Type B pancreatic cell (in vitro differentiated cells): ENCODE results near the gene PYGB. TPM values are rescaled to one million over a fixed set of nuclear protein-coding genes. Genes with fewer than 3 reads are reported as not detected.
"Not testable (repeated sequence)": the region's sequence is repeated elsewhere in the genome, so short reads cannot be mapped to it uniquely, and the experiment has no call there.

Experiments
- DNase-seq: peaks from one replicate; pipeline ENCODE4 v3.0.0; 2021; ENCODE audit warnings: mixed read lengths; ENCODE audit not compliant: unreplicated experiment; ENCODE audit errors: extremely low spot score
- H3K27ac Mint-ChIP-seq: 2 replicates; pipeline ENCODE4 v1.8.0; 2021; ENCODE audit warnings: mild to moderate bottlenecking, mixed read lengths
- H3K27me3 Mint-ChIP-seq: 2 replicates; pipeline ENCODE4 v1.8.0; 2021; ENCODE audit warnings: mixed read lengths
- H3K36me3 Mint-ChIP-seq: 2 replicates; pipeline ENCODE4 v1.8.0; 2021; ENCODE audit warnings: mixed read lengths
- H3K4me1 Mint-ChIP-seq: one replicate; pipeline ENCODE4 v1.8.0; 2021; ENCODE audit warnings: mixed read lengths; ENCODE audit not compliant: unreplicated experiment
- H3K4me3 Mint-ChIP-seq: 2 replicates; pipeline ENCODE4 v1.8.0; 2021; ENCODE audit warnings: mild to moderate bottlenecking, mixed read lengths
- H3K9me3 Mint-ChIP-seq: 2 replicates; pipeline ENCODE4 v1.8.0; 2021; ENCODE audit warnings: mixed read lengths
- total RNA-seq: library from RNA; stranded (reverse); gene quantifications from 2 replicates; pipeline ENCODE4 v1.2.1, GENCODE V29; 2021; ENCODE audit warnings: low replicate concordance
- TF ChIP-seq, protein P1 (sequence below): fragments of 200-600 bp; sonication (generic); conservative IDR thresholded peaks from 2 replicates; pipeline ENCODE4 v1.5.0; 2021; ENCODE audit warnings: antibody characterized with exemption, mild to moderate bottlenecking

Gene PYGB
- total RNA-seq, 1 donor from 2014 or later, result 52.2 TPM

DNA sequence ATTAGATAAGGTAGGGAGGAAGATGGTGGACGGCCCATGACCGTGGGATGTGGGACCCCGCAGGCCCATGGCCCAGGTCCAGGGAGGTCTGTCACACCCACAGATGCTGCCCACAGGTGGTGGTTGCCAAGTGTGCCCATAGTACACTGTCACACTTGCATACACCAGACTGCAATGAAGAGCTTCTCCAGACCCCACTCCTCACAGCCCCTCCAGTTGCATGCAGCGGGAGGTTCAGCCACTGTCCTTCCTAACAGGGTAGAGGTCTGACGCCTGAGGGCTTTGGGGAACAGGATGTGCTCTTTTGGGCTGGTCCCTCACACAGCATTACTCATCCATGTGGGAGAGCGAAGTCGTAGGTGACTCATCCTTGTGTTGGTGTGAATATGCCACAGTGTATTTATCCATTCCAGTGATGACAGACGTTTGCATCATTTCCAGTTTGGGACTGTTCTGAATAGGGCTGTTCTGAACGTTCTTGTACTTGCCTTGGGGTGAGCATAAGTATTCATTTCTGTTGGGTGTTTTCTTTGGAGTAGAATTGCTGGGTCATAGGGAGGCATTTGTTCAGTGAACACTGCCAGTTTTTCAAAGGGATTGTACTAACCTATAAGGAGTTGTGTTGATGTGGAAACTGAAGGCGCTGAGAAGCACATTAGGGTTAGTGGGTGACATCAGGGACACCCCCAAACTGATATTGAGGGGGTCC is 10.1 kb upstream of the PYGB start:
- no peaks in the 10 kb centered on the region for H3K9me3 Mint-ChIP-seq
- no peaks in the 10 kb centered on the region for H3K36me3 Mint-ChIP-seq
- H3K4me3 Mint-ChIP-seq, result peak overlapping the region; percentile 13
- TF ChIP-seq, protein P1, sequence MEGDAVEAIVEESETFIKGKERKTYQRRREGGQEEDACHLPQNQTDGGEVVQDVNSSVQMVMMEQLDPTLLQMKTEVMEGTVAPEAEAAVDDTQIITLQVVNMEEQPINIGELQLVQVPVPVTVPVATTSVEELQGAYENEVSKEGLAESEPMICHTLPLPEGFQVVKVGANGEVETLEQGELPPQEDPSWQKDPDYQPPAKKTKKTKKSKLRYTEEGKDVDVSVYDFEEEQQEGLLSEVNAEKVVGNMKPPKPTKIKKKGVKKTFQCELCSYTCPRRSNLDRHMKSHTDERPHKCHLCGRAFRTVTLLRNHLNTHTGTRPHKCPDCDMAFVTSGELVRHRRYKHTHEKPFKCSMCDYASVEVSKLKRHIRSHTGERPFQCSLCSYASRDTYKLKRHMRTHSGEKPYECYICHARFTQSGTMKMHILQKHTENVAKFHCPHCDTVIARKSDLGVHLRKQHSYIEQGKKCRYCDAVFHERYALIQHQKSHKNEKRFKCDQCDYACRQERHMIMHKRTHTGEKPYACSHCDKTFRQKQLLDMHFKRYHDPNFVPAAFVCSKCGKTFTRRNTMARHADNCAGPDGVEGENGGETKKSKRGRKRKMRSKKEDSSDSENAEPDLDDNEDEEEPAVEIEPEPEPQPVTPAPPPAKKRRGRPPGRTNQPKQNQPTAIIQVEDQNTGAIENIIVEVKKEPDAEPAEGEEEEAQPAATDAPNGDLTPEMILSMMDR, result no peak
- DNase-seq, result no peak
- H3K27ac Mint-ChIP-seq, result peak overlapping the region; percentile 71
- H3K4me1 Mint-ChIP-seq, result peaks cover 29% of the 10 kb centered on the region
- H3K27me3 Mint-ChIP-seq, result peaks cover 22% of the 10 kb centered on the region

DNA sequence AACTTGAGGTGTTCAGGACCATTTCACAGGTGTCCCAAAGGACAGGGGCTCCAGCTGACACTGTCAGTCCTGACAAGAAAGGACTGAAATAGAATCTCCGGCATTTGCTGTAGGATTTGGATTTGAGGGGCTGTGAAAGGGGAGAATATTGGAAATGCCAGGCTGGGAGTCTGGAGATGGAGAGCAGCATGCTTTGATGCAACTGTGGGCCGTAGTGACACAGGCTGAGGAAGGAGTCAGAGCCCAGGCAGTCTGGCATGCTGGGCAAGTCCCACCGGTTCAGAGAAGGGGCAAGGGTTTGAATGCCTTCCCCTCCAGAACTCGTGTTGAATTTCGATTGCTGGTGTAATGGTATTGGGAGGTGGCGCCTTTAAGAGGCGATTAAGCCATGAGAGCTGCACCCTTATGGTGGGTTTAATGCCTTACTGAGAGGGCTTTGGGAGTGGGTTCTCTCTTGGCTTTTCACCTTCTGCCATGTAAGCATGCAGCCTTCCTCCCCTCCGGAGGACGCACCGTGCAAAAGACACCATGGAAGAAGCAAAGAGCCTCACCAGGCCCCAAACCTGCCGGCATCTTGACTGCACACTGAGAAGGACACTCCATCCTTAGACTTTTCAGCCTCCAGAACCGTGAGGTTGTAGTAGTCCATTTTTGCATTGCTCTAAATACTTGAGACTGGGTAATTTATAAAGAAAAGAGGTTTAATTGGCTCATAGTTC is 9.4 kb upstream of the PYGB start:
- TF ChIP-seq, protein P1, result no peak
- H3K4me3 Mint-ChIP-seq, result no peak overlapping the region
- H3K27me3 Mint-ChIP-seq, result peaks cover 23% of the 10 kb centered on the region
- no peaks in the 10 kb centered on the region for H3K9me3 Mint-ChIP-seq
- no peak for DNase-seq
- H3K4me1 Mint-ChIP-seq, result peaks cover 28% of the 10 kb centered on the region
- H3K36me3 Mint-ChIP-seq, result no peaks in the 10 kb centered on the region
- H3K27ac Mint-ChIP-seq, result peak overlapping the region; percentile 71

DNA sequence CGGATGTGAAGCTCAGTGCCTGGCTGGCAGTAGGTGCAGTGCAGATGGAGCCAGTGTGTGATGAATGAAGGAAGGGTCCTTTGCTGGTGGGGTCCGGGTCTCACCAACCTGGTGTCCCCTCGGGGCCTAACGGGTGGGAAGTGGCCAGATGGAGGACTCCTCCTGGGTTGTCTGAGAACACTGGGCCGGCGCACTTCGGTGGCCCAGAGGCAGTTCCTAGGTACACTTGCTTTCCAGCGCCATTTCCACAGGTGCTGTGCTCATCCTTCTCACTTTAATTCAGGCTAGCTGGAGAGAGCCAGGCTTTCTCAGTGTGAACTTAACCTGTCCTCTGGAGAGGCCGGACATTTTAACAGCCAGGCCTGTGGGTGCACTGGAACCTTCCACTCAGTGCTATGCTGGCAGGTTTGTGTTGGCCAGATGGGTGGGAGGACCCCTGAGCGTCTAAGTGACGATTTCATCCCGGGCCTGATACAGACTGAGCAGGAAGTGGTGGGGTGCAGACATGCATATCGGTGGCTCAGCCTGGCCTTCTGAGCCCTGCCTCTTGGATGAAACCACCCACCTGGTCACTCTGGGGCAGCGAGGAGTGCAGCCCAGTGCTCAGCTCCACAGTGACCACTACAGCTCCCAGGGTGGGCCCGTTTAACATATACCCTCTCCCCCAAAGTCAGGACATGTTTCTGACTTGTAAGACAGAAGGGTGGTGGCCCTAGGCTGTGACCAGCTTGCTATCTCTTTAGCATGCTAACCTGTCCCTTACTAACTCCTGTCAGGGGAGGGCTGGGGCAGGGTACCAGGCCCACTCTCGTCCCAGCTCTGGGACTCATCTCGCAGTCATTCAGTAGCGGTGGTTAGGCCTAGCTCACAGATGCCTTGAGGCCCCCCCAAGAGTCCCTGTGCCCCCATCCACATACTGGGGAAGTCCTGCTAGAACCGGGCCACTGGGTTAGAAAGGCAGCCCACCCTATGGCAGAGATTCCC is 8.2 kb upstream of the PYGB start:
- Mint-ChIP-seq H3K4me3 (no peak overlapping the region), H3K27me3 (peaks cover 26% of the 10 kb centered on the region), H3K4me1 (peaks cover 16% of the 10 kb centered on the region), H3K27ac (no peak overlapping the region), H3K36me3 (no peaks in the 10 kb centered on the region), H3K9me3 (no peaks in the 10 kb centered on the region)
- no peak for DNase-seq
- TF ChIP-seq, protein P1, result no peak

DNA sequence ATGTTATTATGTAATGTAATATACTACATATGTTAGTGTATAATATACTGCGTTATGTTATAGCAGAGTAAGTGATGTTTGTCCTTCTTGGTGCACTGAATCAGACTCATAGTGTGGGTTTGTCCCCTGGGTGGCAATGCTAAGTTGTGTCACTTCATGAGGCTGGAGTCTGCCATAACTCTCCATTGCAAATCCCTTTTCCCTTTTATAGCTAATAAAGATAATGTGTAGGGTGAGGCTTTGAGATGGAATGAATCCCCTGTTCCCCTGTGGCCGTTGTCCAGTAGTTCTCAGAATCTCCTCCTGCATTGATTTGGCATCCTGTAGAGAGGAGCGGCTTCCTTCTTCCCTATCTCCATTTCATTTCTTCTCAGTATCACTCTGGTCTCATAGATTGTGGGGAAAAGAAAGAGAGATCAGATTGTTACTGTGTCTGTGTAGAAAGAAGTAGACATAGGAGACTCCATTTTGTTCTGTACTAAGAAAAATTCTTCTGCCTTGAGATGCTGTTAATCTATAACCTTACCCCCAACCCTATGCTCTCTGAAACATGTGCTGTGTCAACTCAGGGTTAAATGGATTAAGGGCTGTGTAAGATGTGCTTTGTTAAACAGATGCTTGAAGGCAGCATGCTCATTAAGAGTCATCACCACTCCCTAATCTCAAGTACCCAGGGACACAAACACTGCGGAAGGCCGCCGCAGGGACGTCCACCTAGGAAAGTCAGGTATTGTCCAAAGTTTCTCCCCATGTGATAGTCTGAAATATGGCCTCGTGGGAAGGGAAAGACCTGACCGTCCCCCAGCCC is 6.8 kb upstream of the PYGB start:
- peaks cover 13% of the 10 kb centered on the region for H3K4me1 Mint-ChIP-seq
- not testable (repeated sequence) for H3K36me3 Mint-ChIP-seq, H3K9me3 Mint-ChIP-seq, DNase-seq
- H3K27ac Mint-ChIP-seq, result peak overlapping the region; percentile 84
- H3K27me3 Mint-ChIP-seq, result peaks cover 26% of the 10 kb centered on the region
- peak overlapping the region; percentile 56 for H3K4me3 Mint-ChIP-seq

DNA sequence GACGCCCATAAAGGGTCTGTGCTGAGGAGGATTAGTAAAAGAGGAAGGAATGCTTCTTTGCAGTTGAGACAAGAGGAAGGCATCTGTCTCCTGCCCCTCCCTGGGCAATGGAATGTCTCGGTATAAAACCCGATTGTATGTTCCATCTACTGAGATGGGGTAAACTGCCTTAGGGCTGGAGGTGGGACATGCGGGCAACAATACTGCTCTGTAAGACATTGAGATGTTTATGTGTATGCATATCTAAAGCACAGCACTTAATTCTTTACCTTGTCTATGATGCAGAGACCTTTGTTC is 6.3 kb upstream of the PYGB start:
- H3K27ac Mint-ChIP-seq, result peak overlapping the region; percentile 84
- peak overlapping the region; percentile 56 for H3K4me3 Mint-ChIP-seq
- DNase-seq, H3K36me3 Mint-ChIP-seq, H3K9me3 Mint-ChIP-seq: not testable (repeated sequence)
- peaks cover 29% of the 10 kb centered on the region for H3K27me3 Mint-ChIP-seq
- peaks cover 13% of the 10 kb centered on the region for H3K4me1 Mint-ChIP-seq

DNA sequence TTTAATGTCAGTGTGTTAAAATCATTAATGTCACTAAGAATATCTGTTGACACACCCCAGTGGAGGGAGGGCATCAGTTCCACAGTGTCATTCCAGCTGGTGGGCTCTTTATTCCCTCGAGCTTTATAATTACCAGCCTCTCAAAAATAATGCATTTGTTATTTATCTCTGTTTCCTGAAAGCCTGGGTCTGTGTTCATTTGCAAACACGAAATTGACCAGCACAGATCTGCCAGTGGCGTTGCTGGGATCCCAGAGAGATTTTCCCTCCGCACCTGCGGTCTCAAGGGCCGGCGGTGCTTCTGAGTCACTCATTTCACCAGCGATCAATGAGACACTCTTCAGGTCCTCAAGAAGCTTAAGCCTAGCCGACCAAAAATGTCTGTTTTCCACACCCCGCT is 5.7 kb upstream of the PYGB start:
- H3K4me3 Mint-ChIP-seq, result peak overlapping the region; percentile 56
- TF ChIP-seq, protein P1, result no peak

More for the DNA sequence above, 5.7 kb upstream of the PYGB start:
- peaks cover 35% of the 10 kb centered on the region for H3K27me3 Mint-ChIP-seq
- DNase-seq, result no peak
- peak overlapping the region; percentile 84 for H3K27ac Mint-ChIP-seq
- peaks cover 13% of the 10 kb centered on the region for H3K4me1 Mint-ChIP-seq
- H3K9me3 Mint-ChIP-seq, result no peaks in the 10 kb centered on the region
- H3K36me3 Mint-ChIP-seq, result no peaks in the 10 kb centered on the region
